ENCODE results near the gene TSPAN9.

DNA sequence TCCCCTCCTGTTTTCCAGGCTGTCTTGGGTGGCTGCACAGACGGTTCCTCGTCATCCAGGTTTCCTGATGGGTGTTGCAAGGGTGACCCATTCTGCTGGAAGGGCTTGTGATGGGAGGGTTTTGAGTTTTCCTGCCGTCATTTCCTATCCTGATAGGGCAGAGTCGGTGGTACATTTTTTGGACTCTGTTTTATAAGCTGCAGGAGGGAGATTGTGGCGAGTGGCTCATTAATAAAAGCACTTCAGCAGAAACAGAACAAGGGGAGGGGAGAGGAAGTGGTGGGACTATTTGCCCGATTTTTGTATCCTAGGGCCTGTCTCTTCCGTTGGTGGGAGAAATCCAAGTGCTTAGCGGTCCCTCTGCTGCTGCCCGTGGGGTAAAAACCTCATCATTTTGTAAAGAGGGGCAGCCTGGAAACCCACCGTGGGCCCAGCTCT is 40.0 kb downstream of the TSPAN9 start:
- TF ChIP-seq POLR2A (IDR thresholded peaks at IDR 0.05; ENCODE audit: borderline replicate concordance, extremely low read depth, insufficient read depth, insufficient read length): no peak
- TF ChIP-seq POLR2AphosphoS5 (IDR thresholded peaks at IDR 0.05; ENCODE audit: low read depth, low read length): no peak
- TF ChIP-seq ZNF274 (IDR thresholded peaks at IDR 0.05; ENCODE audit: low read depth, low read length): no peak
- TF ChIP-seq CTCF (IDR thresholded peaks at IDR 0.05 in 2 of 3, conservative IDR thresholded peaks at IDR 0.05 in 1 of 3; ENCODE audit: borderline replicate concordance in 1 of 3, insufficient read depth in 1 of 3, low read depth in 2 of 3, low read length in 2 of 3): no peak
- TF ChIP-seq EZH2phosphoT487 (IDR thresholded peaks at IDR 0.05; ENCODE audit: borderline replicate concordance): no peak
- TF ChIP-seq ELF1 (IDR thresholded peaks at IDR 0.05; ENCODE audit: borderline replicate concordance, low read depth): no peak
- no peak for TF ChIP-seq SP1 (IDR thresholded peaks at IDR 0.05; ENCODE audit: low read depth)
- TF ChIP-seq MAX (IDR thresholded peaks at IDR 0.05): no peak

Data from HCT116 (cell line).